Measurements from ENCODE around the gene NTNG1.
"Not testable (repeated sequence)": the region's sequence is repeated elsewhere in the genome, so short reads cannot be mapped to it uniquely, and the experiment has no call there.

NTNG1 gene

DNA sequence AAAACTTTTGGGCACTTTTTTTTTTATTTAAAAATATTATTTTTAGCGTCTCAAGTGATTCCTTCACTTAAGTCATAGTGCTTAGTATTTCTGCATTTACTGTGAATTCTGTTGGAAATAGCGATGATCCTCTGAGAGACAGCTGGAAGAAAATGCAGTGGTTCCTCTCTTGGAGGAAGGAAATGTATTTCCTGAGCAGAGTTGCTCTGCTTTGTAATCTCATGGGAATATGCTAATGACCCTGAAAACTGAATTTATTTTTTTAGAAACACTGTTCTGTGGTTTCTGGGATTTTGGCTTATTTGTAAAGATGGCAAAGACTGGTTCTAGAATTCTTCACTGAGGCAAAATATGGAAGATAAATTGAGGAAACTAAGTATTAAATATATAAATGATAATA lies 88.9 kb downstream of the NTNG1 start:
- Histone ChIP-seq H3K27ac (ENCODE audit: insufficient read depth, low read depth, low read length, poor library complexity, severe bottlenecking) (no peak overlapping the region), H3K36me3 (ENCODE audit: control insufficient read depth, insufficient read depth, low read length) (no peaks in the 10 kb centered on the region), H3K27me3 (ENCODE audit: control insufficient read depth, insufficient read depth, low read length, poor library complexity, severe bottlenecking) (no peaks in the 10 kb centered on the region), H3K4me1 (ENCODE audit: control insufficient read depth, insufficient read depth, low read length) (no peaks in the 10 kb centered on the region), H3K9me3 (ENCODE audit: control insufficient read depth, low read length) (no peaks in the 10 kb centered on the region), H3K4me3 (ENCODE audit: insufficient read depth, low read depth, low read length) (no peak overlapping the region)
- 88 to 90% methylated on average over 2 of the region's 2 CpGs for WGBS, 2 experiments

DNA sequence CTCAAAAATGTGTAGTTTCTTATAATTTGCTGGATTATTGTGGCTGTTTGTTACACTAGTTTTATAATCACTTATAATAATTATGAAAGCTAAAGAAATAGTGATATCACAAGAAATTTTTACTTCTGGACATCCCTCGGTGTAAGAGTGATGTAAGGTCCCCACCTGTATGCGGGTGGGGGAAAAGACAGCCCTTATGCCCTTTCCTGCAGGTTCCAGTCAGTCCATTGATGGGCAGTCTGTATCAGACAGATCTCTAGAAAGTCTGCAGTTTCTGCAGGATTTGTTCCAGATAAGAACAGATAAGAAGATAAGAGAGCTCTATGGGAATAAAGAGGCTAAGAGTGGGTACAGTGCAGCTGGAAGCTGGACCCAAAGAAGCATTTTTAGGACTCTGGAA lies 89.3 kb downstream of the NTNG1 start:
- Histone ChIP-seq H3K4me3 (ENCODE audit: insufficient read depth, low read depth, low read length) (no peak overlapping the region), H3K4me1 (ENCODE audit: control insufficient read depth, insufficient read depth, low read length) (no peaks in the 10 kb centered on the region), H3K9me3 (ENCODE audit: control insufficient read depth, low read length) (no peaks in the 10 kb centered on the region), H3K27ac (ENCODE audit: insufficient read depth, low read depth, low read length, poor library complexity, severe bottlenecking) (no peak overlapping the region), H3K27me3 (ENCODE audit: control insufficient read depth, insufficient read depth, low read length, poor library complexity, severe bottlenecking) (no peaks in the 10 kb centered on the region), H3K36me3 (ENCODE audit: control insufficient read depth, insufficient read depth, low read length) (no peaks in the 10 kb centered on the region)
- WGBS, 2 experiments = 97 to 100% methylated on average over 2 of the region's 2 CpGs

- H3K4me1 ChIP-seq (ENCODE audit: control insufficient read depth, insufficient read depth, low read length) = no peaks in the 10 kb centered on the region
- H3K36me3 ChIP-seq (ENCODE audit: control insufficient read depth, insufficient read depth, low read length) = no peaks in the 10 kb centered on the region
- no peaks in the 10 kb centered on the region for H3K27me3 ChIP-seq (ENCODE audit: control insufficient read depth, insufficient read depth, low read length, poor library complexity, severe bottlenecking)
- H3K4me3 ChIP-seq (ENCODE audit: insufficient read depth, low read depth, low read length) = no peak overlapping the region
- no peaks in the 10 kb centered on the region for H3K9me3 ChIP-seq (ENCODE audit: control insufficient read depth, low read length)
- no peak overlapping the region for H3K27ac ChIP-seq (ENCODE audit: insufficient read depth, low read depth, low read length, poor library complexity, severe bottlenecking)
- WGBS, 2 experiments = 93 to 98% methylated on average over 1 to 2 of the region's 2 CpGs
Measured at GRCh38 chr1:107231291-107231690, 90.5 kb downstream of the NTNG1 start.

DNA sequence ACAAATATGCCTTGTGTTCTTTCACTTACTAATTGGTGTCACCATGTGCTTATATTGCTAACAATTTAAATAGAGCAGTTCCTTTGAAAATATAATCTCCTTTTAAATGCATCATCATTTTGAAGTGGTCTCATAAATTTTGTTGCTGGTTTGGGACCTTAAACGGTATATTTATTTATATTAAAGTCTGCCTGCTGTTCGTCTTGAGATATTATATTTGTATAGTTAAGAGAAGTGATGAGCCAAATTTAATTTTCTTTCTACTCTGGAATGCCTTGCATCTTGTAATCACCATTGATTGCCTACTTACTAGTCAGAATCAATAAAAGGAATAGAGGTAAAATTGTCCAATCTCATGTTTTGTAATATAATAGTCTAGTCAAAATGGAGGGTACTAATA lies 91.6 kb downstream of the NTNG1 start:
- Histone ChIP-seq H3K27ac (ENCODE audit: insufficient read depth, low read depth, low read length, poor library complexity, severe bottlenecking) (no peak overlapping the region), H3K36me3 (ENCODE audit: control insufficient read depth, insufficient read depth, low read length) (no peaks in the 10 kb centered on the region), H3K4me3 (ENCODE audit: insufficient read depth, low read depth, low read length) (no peak overlapping the region), H3K9me3 (ENCODE audit: control insufficient read depth, low read length) (no peaks in the 10 kb centered on the region), H3K4me1 (ENCODE audit: control insufficient read depth, insufficient read depth, low read length) (no peaks in the 10 kb centered on the region), H3K27me3 (ENCODE audit: control insufficient read depth, insufficient read depth, low read length, poor library complexity, severe bottlenecking) (no peaks in the 10 kb centered on the region)
- 100% methylated on average over 2 of the region's 2 CpGs for WGBS, 2 experiments

DNA sequence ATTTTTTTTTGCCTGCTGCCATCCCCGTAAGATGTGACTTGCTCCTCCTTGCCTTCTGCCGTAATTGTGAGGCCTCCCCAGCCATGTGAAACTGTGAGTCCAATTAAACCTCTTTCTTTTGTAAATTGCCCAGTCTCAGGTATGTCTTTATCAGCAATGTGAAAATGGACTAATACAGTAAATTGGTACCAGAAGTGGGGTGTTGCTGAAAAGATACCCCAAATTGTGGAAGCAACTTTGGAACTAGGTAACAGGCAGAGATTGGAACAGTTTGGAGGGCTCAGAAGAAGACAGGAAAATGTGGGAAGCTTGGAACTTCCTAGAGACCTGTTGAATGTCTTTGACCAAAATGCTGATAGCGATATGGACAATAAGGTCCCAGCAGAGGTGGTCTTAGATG lies 95.9 kb downstream of the NTNG1 start:
- not testable (repeated sequence) for H3K9me3 ChIP-seq (ENCODE audit: control insufficient read depth, low read length); H3K27me3 ChIP-seq (ENCODE audit: control insufficient read depth, insufficient read depth, low read length, poor library complexity, severe bottlenecking); H3K36me3 ChIP-seq (ENCODE audit: control insufficient read depth, insufficient read depth, low read length); H3K27ac ChIP-seq (ENCODE audit: insufficient read depth, low read depth, low read length, poor library complexity, severe bottlenecking); H3K4me1 ChIP-seq (ENCODE audit: control insufficient read depth, insufficient read depth, low read length); H3K4me3 ChIP-seq (ENCODE audit: insufficient read depth, low read depth, low read length)
- WGBS, 2 experiments = 94 to 100% methylated on average over 3 of the region's 3 CpGs

GRCh38 chr1:107243461-107243860 lies 102.6 kb downstream of the NTNG1 start:
- Histone ChIP-seq H3K4me3 (ENCODE audit: insufficient read depth, low read depth, low read length) (no peak overlapping the region), H3K27ac (ENCODE audit: insufficient read depth, low read depth, low read length, poor library complexity, severe bottlenecking) (no peak overlapping the region), H3K9me3 (ENCODE audit: control insufficient read depth, low read length) (no peaks in the 10 kb centered on the region), H3K27me3 (ENCODE audit: control insufficient read depth, insufficient read depth, low read length, poor library complexity, severe bottlenecking) (no peaks in the 10 kb centered on the region), H3K4me1 (ENCODE audit: control insufficient read depth, insufficient read depth, low read length) (no peaks in the 10 kb centered on the region), H3K36me3 (ENCODE audit: control insufficient read depth, insufficient read depth, low read length) (no peaks in the 10 kb centered on the region)
- 91 to 92% methylated on average over 4 to 6 of the region's 7 CpGs for WGBS, 2 experiments

GRCh38 chr1:107244709-107245500 lies 104.1 kb downstream of the NTNG1 start:
- no peak overlapping the region for H3K4me3 ChIP-seq (ENCODE audit: insufficient read depth, low read depth, low read length)
- H3K9me3 ChIP-seq (ENCODE audit: control insufficient read depth, low read length) = no peaks in the 10 kb centered on the region
- H3K36me3 ChIP-seq (ENCODE audit: control insufficient read depth, insufficient read depth, low read length) = no peaks in the 10 kb centered on the region
- WGBS, 2 experiments = 95 to 96% methylated on average over 5 to 6 of the region's 7 CpGs
- H3K27ac ChIP-seq (ENCODE audit: insufficient read depth, low read depth, low read length, poor library complexity, severe bottlenecking) = no peak overlapping the region
- no peaks in the 10 kb centered on the region for H3K27me3 ChIP-seq (ENCODE audit: control insufficient read depth, insufficient read depth, low read length, poor library complexity, severe bottlenecking)
- no peaks in the 10 kb centered on the region for H3K4me1 ChIP-seq (ENCODE audit: control insufficient read depth, insufficient read depth, low read length)

DNA sequence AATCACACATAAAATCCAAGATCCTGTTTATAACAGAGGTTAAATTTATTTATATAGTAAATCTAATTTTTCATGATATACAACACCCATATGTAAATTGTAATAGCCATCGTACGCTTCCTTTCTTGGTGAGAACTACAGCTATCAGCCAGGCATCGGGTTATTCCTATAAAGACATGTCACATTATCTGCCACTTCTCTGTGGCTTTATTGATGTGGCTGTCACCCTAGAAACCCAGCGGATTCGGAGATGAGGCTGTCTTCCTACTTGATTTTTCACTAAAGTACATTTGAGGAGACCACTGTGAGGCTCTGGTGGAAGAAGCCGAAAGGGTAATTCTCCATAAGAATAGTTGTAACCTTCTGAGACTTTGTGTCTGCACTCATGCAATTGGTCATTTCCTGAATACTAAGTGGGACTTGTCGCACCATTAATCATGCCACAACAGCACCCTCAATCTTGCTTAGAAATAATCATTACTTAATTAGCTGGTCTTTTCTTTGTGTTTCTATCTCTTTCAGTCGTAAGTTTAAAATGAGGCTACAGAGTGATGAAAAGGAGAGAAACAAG lies 106.0 kb downstream of the NTNG1 start:
- H3K4me3 ChIP-seq (ENCODE audit: insufficient read depth, low read depth, low read length) = no peak overlapping the region
- WGBS, 2 experiments = 77 to 78% methylated on average over 8 of the region's 8 CpGs
- no peaks in the 10 kb centered on the region for H3K36me3 ChIP-seq (ENCODE audit: control insufficient read depth, insufficient read depth, low read length)
- H3K27me3 ChIP-seq (ENCODE audit: control insufficient read depth, insufficient read depth, low read length, poor library complexity, severe bottlenecking) = no peaks in the 10 kb centered on the region
- no peaks in the 10 kb centered on the region for H3K9me3 ChIP-seq (ENCODE audit: control insufficient read depth, low read length)
- H3K4me1 ChIP-seq (ENCODE audit: control insufficient read depth, insufficient read depth, low read length) = no peaks in the 10 kb centered on the region
- no peak overlapping the region for H3K27ac ChIP-seq (ENCODE audit: insufficient read depth, low read depth, low read length, poor library complexity, severe bottlenecking)

DNA sequence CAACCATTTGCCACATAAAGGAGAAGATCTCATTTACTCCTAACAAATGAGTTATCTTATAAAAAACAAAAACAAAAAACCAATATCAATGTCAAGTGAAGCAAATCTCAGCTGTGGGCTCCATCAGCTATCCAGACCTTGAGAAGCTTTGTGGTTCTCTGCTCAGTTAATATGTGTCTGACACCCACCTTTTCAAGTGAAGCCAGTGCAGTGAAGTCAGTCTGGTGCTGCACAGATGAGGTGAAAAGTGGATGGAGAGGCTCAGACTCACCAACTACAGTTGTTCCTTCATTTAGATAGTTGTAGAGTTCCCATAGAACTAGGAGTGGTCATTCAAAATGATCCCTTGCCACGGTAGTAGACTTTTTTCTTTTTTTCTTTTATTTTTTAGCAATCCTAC lies 106.8 kb downstream of the NTNG1 start:
- Histone ChIP-seq H3K4me3 (ENCODE audit: insufficient read depth, low read depth, low read length) (no peak overlapping the region), H3K36me3 (ENCODE audit: control insufficient read depth, insufficient read depth, low read length) (no peaks in the 10 kb centered on the region), H3K4me1 (ENCODE audit: control insufficient read depth, insufficient read depth, low read length) (no peaks in the 10 kb centered on the region), H3K9me3 (ENCODE audit: control insufficient read depth, low read length) (no peaks in the 10 kb centered on the region), H3K27me3 (ENCODE audit: control insufficient read depth, insufficient read depth, low read length, poor library complexity, severe bottlenecking) (no peaks in the 10 kb centered on the region), H3K27ac (ENCODE audit: insufficient read depth, low read depth, low read length, poor library complexity, severe bottlenecking) (no peak overlapping the region)
- WGBS, 2 experiments = 100% methylated on average over 1 of the region's 1 CpG; no CpG with 5 or more reads in 1 of the 2 experiments

- Histone ChIP-seq H3K4me3 (ENCODE audit: insufficient read depth, low read depth, low read length) (no peak overlapping the region), H3K27me3 (ENCODE audit: control insufficient read depth, insufficient read depth, low read length, poor library complexity, severe bottlenecking) (no peaks in the 10 kb centered on the region), H3K36me3 (ENCODE audit: control insufficient read depth, insufficient read depth, low read length) (no peaks in the 10 kb centered on the region), H3K4me1 (ENCODE audit: control insufficient read depth, insufficient read depth, low read length) (peaks cover 5% of the 10 kb centered on the region), H3K9me3 (ENCODE audit: control insufficient read depth, low read length) (no peaks in the 10 kb centered on the region), H3K27ac (ENCODE audit: insufficient read depth, low read depth, low read length, poor library complexity, severe bottlenecking) (no peak overlapping the region)
- WGBS, 2 experiments = no CpG with 5 or more reads among the region's 1 CpG
Measured at GRCh38 chr1:107250169-107250568, 109.3 kb downstream of the NTNG1 start.

Data from ectodermal cell (in vitro differentiated cells).